IPS DF 19.7 (cell line): ENCODE results near the gene CASP1.

Experiments used
- DNase-seq: peaks from one replicate; pipeline ENCODE4 v3.0.0-alpha.2; 2013; ENCODE audit warnings: low read depth, low spot score

Gene CASP1

DNA sequence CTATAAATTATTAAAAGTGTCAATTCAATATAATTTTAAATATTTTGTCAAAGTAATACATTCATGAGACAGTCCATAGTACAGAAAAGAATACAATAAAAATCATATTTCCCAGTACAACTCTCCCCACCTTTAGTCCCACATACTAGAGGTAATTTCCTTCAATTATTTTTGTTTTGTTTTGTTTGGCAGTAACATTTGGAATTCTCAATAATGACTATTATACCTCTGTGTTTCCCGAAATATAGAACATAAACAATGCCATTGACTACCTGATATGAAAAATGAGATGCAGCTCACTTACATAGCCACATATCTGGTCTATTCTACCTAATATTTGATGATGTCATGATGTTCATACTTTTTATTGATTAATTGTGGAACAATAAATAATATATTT is 42.2 kb downstream of the CASP1 start:
- DNase-seq = no peak

DNA sequence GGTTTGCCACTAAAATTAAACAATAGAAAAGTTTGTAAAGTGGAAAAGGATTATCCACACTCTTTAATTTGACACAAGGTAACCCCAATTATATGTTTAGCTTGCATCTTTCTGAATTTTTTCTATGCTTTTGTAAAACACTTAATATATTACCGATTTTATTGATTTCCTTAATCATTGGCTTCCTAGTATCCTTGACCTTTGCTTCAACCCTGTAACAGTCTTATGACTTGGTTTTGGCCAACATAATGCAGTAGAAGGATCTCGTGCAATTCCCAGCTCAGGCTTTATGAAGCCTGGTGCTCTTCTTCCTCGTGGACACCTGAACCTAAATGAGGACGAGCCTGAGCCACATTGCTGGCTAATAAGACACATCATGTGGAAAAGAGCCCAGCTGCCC is 43.0 kb downstream of the CASP1 start:
- no peak for DNase-seq

DNA sequence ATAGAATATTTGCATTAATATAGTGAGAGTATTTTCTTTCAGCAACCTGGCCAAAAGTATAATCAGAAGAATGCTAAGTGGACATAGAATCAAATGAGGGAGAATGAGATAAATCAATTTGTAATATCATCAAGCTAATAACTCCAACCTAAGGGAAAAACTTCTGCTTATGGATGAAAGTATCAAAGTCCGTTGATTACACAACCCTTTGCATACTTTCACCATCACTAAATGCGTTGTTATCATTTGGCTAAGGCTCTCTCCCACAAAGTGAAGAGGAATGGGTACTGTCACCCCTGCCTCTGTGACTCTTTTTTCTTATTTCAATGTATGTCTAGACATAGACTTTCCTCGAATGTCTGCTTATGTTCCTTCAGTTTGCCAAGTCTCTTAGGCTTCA is 50.1 kb downstream of the CASP1 start:
- DNase-seq = no peak

DNA sequence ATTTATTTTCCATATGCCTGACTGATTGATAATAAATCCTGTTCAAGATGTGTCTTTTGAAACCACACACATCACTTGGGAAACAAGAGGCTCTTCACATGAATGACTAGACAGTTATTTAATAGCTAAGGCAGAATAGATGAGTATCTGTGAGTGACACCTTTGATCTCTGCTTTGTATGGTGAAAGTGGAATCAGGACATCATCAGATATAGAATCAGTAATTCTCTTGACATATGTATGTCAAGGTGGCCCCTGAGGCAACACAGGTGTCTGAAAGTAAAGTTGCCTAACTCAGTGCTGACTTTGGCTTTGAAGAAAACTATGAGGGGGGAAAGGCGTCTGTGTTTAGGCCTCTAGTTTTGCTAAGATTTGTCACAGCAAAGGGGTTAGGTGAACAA is 55.1 kb downstream of the CASP1 start:
- no peak for DNase-seq
